ENCODE results near the gene CTNNA2. TPM values are rescaled to one million over a fixed set of nuclear protein-coding genes. Genes with fewer than 3 reads are reported as not detected.

Gene CTNNA2
- total RNA-seq, 1 donor from 2014 or later = 3.5 TPM

GRCh38 chr2:79980116-79980515 is 467.3 kb downstream of the CTNNA2 start:
- no peaks in the 10 kb centered on the region for H3K36me3 ChIP-seq (ENCODE audit: control insufficient read depth, insufficient read depth, low read length)
- TF ChIP-seq CTCF (IDR thresholded peaks at IDR 0.05; ENCODE audit: insufficient read depth, low read length, poor library complexity, severe bottlenecking) = no peak
- H3K27me3 ChIP-seq (ENCODE audit: control insufficient read depth, insufficient read depth, low read length) = no peaks in the 10 kb centered on the region
- no peak overlapping the region for H3K4me3 ChIP-seq (ENCODE audit: low read depth, low read length)
- DNase-seq (ENCODE audit: low read depth) = no peak

GRCh38 chr2:79980816-79981215 is 468.0 kb downstream of the CTNNA2 start:
- no peaks in the 10 kb centered on the region for H3K36me3 ChIP-seq (ENCODE audit: control insufficient read depth, insufficient read depth, low read length)
- no peak overlapping the region for H3K4me3 ChIP-seq (ENCODE audit: low read depth, low read length)
- no peak for DNase-seq (ENCODE audit: low read depth)
- TF ChIP-seq CTCF (IDR thresholded peaks at IDR 0.05; ENCODE audit: insufficient read depth, low read length, poor library complexity, severe bottlenecking) = no peak
- no peaks in the 10 kb centered on the region for H3K27me3 ChIP-seq (ENCODE audit: control insufficient read depth, insufficient read depth, low read length)

- no peak for DNase-seq (ENCODE audit: low read depth)
- TF ChIP-seq CTCF (IDR thresholded peaks at IDR 0.05; ENCODE audit: insufficient read depth, low read length, poor library complexity, severe bottlenecking) = no peak
- Histone ChIP-seq H3K36me3 (ENCODE audit: control insufficient read depth, insufficient read depth, low read length) (no peaks in the 10 kb centered on the region), H3K27me3 (ENCODE audit: control insufficient read depth, insufficient read depth, low read length) (no peaks in the 10 kb centered on the region), H3K4me3 (ENCODE audit: low read depth, low read length) (no peak overlapping the region)
Observed at GRCh38 chr2:79981316-79981715, 468.5 kb downstream of the CTNNA2 start.

- DNase-seq (ENCODE audit: low read depth) = no peak
- H3K36me3 ChIP-seq (ENCODE audit: control insufficient read depth, insufficient read depth, low read length) = no peaks in the 10 kb centered on the region
- no peaks in the 10 kb centered on the region for H3K27me3 ChIP-seq (ENCODE audit: control insufficient read depth, insufficient read depth, low read length)
- H3K4me3 ChIP-seq (ENCODE audit: low read depth, low read length) = no peak overlapping the region
- peak; percentile 48 for TF ChIP-seq CTCF (IDR thresholded peaks at IDR 0.05; ENCODE audit: insufficient read depth, low read length, poor library complexity, severe bottlenecking)
Observed at GRCh38 chr2:79982445-79982844, 469.6 kb downstream of the CTNNA2 start.

GRCh38 chr2:79984476-79984875 is 471.6 kb downstream of the CTNNA2 start:
- TF ChIP-seq CTCF (IDR thresholded peaks at IDR 0.05; ENCODE audit: insufficient read depth, low read length, poor library complexity, severe bottlenecking) = no peak
- no peaks in the 10 kb centered on the region for H3K27me3 ChIP-seq (ENCODE audit: control insufficient read depth, insufficient read depth, low read length)
- no peak overlapping the region for H3K4me3 ChIP-seq (ENCODE audit: low read depth, low read length)
- no peak for DNase-seq (ENCODE audit: low read depth)
- no peaks in the 10 kb centered on the region for H3K36me3 ChIP-seq (ENCODE audit: control insufficient read depth, insufficient read depth, low read length)

- Histone ChIP-seq H3K27me3 (ENCODE audit: control insufficient read depth, insufficient read depth, low read length) (no peaks in the 10 kb centered on the region), H3K36me3 (ENCODE audit: control insufficient read depth, insufficient read depth, low read length) (no peaks in the 10 kb centered on the region), H3K4me3 (ENCODE audit: low read depth, low read length) (no peak overlapping the region)
- TF ChIP-seq CTCF (IDR thresholded peaks at IDR 0.05; ENCODE audit: insufficient read depth, low read length, poor library complexity, severe bottlenecking) = no peak
- no peak for DNase-seq (ENCODE audit: low read depth)
Observed at GRCh38 chr2:79985145-79985544, 472.3 kb downstream of the CTNNA2 start.
